ENCODE results near the gene RPTOR.

The RPTOR gene

DNA sequence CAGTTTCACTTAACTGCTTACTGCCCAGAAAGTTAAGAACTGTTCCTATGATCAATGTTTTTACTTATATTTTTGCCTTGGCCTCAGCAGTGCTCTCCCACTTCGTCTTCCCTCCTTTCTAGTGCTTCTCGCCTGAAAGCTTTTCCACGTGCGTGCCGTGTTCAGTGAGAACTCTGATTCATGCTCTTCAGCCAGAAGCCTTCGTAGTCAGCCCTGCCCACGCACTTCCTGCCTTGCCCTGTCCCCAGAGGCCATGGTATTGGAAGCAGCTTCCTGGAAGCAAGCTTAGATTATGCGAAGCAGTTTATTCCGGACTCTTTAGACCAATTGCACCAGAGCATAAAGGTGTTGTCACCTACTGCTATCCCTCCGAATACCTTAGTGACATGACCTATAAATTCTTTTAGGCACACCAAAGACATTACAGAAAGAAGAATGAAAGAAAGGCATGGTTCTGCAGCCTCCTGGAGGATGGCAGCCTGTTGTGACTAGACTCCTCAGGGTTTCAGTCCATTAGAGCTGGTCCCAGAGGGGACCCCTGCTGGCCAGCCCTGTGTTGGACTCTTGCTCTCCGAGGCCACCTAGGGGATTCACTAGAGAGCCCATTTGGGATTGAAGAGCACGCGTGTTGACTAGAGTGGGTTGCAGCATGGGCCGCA is 105.2 kb downstream of the RPTOR start:
- peak; percentile 83 for DNase-seq

DNA sequence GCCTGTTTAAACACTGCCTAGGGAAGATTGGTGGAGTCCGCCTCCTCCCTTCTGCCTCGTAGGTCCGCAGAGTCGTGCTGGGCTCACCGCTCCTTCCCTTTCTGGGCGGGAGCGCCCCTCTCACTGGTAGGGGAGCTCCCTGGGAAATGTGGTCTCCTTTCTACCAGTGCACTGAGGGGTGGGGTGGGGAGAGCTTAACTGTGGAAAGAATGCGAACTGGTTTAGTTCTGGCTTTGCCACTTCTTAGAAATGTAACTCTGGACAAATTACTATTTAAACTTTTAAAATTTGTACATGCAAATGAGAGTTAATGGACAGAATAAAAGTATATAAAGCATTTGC is 105.7 kb downstream of the RPTOR start:
- no peak for DNase-seq
- in situ Hi-C loops (cut with HindIII; ENCODE audit: low pct_ligation_motif_present, low pct_unique_long_range_greater_than_20kb, low sequenced_read_pairs), result no loop called here

More for the DNA sequence above, 105.2 kb downstream of the RPTOR start:
- in situ Hi-C loops (cut with HindIII; ENCODE audit: low pct_ligation_motif_present, low pct_unique_long_range_greater_than_20kb, low sequenced_read_pairs), result no loop called here

DNA sequence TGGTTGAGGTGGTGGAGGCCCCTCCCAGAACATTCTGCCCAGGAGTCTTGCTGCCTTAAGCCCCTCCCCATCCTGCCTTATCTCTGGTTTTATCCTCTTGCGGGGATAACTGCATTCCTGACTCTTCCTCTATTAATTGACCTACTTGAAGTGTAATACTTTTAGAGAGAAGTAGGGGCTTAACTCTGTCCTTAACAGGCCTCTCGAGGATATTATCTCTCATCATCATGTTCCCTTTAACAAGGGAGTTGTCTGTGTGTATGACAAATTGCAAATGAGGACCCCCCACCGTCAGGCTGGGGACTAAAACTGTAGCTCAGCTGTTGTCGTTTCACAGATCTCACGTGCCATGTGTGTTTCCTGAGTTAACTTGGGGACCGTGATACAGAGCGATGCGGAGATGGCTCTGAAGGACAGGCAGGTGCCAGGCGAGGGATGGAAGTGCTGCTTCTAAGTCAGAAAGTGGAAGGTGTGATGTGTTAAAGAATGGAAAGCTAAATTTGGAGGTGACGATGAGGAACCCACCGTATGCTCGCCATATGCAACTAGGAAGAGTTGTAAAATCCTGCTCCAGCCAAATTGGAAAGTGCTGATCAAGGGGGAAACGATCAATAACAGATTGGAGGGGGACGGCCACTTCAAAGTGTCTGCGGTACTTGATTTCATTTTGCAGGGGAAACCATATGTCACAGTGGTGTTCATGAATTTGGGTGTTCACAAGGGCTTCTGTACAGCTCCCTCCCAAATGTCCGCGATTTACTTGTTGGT is 106.3 kb downstream of the RPTOR start:
- no peak for DNase-seq
- in situ Hi-C loops (cut with HindIII; ENCODE audit: low pct_ligation_motif_present, low pct_unique_long_range_greater_than_20kb, low sequenced_read_pairs), result no loop called here

DNA sequence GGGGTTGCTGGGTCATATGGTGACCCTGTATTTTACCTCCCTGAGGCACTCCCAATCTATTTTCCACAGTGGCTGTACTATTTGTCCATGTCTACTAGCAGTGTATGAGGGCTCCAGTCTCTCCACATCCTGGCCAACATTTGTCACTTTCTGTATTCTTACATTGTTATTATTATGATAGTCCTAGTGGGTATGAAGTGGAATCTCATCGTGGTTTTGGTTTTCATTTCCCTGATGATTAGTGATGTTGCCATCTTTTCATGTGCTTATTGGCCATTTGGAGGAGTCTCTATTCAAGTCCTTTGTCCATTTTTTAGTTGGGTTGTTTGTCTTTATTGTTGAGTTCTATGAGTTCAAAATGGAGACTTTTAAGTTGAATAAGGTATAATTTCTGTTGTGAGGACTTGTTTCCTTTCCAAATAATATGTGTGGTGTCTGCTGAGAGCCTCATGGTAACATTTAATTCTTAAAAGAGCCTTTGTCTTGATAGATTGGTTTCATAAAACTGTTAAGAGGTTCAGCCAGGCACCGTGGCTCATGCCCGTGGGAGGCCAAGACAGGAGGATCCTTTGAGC is 108.2 kb downstream of the RPTOR start:
- no peak for DNase-seq
- in situ Hi-C loops (cut with HindIII; ENCODE audit: low pct_ligation_motif_present, low pct_unique_long_range_greater_than_20kb, low sequenced_read_pairs), result no loop called here

DNA sequence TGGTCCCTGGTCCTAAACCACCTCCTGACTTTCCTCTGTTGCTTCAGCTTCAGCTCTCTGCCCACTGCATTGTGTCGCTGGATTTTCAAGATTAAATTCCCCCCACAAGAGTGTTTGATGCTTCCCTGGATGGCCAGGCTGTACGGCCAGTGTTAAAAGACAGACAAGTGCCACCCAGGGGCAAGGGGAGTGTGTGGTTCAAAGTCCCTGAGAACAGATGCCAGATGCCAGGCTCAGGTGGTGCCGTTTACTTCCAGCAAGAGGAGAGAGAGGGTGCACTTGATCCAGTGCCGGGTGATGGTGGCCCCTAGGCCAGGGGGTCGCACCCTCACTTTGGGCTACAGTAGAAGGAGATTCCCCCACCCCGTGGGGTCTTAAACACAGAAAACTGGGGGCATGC is 109.2 kb downstream of the RPTOR start:
- in situ Hi-C loops (cut with HindIII; ENCODE audit: low pct_ligation_motif_present, low pct_unique_long_range_greater_than_20kb, low sequenced_read_pairs), result no loop called here

DNA sequence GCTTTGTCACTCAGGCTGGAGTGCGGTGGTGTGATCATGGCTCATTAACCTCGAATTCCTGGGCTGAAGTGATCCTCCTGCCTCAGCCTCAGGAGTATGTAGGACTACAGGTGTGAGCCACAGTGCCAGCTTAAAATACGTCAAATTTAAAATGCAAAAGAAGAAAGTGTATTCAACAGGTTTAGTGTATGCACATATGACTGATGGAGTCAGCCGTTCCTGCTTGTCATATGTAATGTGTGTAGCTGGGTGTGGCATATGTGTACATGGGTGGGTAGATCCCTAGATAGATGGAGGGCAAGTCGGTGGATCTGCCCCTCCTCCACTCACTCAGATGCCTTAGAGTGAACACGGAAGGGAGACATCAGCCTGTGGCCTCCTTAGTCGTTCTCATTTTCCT is 111.0 kb downstream of the RPTOR start:
- in situ Hi-C loops (cut with HindIII; ENCODE audit: low pct_ligation_motif_present, low pct_unique_long_range_greater_than_20kb, low sequenced_read_pairs), result no loop called here

More for the DNA sequence above, 109.2 kb downstream of the RPTOR start:
- DNase-seq, result no peak

DNA sequence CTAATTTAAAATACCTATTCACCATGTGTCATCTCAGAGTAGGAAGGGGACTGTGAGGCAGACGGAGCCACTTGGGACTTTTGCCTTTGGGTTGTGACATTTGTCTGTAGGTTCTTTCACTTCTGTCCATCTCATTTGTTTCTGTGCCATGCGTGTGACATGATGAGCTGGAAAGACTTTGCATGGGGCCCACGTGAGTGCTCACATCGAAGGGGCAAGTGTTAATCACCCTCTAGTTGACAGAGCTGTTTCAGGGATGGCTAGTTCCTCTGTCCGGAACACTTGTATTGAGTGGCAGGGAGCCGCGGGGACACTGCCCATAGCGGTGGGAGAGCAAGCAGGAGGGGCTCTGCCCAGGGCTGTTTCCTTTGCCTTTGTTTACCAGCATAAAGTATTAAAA is 112.0 kb downstream of the RPTOR start:
- no peak for DNase-seq
- in situ Hi-C loops (cut with HindIII; ENCODE audit: low pct_ligation_motif_present, low pct_unique_long_range_greater_than_20kb, low sequenced_read_pairs), result no loop called here

More for the DNA sequence above, 111.0 kb downstream of the RPTOR start:
- no peak for DNase-seq

DNA sequence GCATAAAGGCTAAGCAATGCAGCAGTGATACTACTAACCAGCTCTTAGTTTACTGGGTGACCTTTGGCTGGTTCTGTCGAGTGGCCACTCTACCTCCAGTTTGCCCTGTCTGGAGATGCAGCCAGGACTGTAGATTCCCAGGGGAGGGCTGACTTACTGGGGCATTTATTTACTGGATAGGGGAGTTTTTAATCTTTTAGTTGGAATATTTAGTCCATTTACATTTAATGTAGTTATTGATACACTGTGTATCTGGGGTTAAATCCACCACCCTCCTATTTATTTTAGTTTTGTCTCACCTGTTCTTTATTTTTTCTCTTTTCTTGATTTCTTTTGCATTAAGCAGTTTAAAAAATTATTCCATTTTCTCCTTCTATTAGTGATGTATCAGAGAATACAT is 112.9 kb downstream of the RPTOR start:
- in situ Hi-C loops (cut with HindIII; ENCODE audit: low pct_ligation_motif_present, low pct_unique_long_range_greater_than_20kb, low sequenced_read_pairs), result no loop called here
- no peak for DNase-seq

DNA sequence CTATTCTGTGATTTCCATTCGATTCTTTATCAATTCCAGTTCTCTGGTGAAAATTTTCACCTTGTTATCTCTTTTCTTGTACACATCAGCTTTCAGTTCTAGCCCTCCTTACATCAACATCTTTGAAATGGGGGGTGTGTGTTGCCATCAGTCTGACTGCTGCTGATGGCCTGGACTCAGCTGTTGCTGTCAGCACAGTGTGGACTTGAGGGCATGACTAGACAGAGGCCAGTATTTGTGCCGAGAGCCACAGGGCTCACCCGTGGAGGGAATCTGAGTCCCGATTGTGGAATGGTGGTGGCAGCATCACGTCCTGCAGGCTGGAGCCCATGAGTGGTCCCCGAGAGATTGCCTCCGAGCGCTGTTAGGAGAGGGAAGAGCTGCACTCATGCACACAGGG is 114.2 kb downstream of the RPTOR start:
- in situ Hi-C loops (cut with HindIII; ENCODE audit: low pct_ligation_motif_present, low pct_unique_long_range_greater_than_20kb, low sequenced_read_pairs), result no loop called here
- no peak for DNase-seq

DNA sequence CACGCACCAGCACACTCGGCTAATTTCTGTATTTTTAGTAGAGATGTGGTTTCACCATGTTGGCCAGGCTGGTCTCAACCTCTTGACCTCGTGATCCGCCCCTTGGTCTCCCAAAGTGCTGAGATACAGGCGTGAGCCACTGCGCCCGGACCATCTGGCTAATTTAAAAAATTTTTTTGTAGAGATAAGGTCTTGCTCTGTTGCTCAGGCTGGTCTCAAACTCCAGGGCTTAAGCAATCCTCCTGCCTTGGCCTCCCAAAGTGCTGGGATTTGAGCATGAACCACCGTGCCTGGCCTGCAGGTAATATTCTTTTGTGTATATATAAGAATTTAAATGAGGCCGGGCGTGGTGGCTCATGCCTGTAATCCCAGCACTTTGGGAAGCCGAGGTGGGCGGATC is 115.0 kb downstream of the RPTOR start:
- in situ Hi-C loops (cut with HindIII; ENCODE audit: low pct_ligation_motif_present, low pct_unique_long_range_greater_than_20kb, low sequenced_read_pairs), result no loop called here
- DNase-seq, result no peak

DNA sequence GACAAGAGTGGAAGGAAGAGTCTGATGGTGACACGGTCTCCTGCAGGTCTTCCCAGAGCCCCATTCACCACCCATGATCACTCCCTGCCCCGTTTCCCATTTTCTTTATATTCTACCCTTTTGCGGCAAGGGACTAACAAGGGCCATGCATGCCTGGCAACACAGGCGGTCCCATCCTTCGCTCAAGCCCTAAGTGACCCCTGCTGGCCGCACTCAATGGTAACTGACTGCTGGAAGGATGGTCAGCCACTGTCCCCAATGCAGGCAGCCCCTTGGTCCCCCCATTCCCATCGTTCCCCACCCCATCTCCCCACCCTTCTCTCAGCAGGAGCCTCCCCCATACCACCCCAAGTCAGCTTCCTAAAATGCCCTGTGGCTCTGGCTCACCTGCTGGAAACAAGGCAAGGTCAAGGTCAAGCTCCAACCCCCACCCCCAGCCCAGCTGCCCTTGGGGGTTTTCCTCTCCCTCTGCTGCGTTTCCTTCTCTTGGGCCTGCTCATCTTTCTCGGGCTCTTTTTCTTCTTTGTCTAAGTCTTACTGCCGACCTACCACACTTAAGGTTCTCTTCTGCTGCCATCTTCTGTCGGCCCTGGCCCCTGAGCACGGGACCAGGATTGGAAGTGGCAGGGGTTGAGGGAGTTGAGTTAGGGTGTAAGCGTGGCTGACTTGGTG is 116.0 kb downstream of the RPTOR start:
- no peak for DNase-seq
- in situ Hi-C loops (cut with HindIII; ENCODE audit: low pct_ligation_motif_present, low pct_unique_long_range_greater_than_20kb, low sequenced_read_pairs), result no loop called here

DNA sequence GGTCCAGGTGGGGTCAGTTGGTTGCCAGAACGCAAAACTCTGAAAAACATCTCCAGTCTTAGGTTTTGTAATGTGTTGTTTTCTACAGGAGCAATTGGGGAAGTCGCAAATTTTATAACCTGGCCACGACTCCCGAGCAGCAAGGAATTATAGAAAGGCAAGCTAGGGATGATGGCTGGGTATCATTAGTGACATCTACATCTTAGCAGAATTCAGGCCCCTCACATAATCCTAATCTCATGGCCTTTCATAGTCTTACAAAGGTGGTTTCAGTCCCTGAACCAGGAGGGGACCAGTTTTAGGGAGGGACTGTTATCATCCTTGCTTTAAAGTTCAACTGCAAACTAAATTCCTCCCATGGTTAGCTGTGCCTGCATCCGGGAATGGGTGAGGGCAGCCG is 117.9 kb downstream of the RPTOR start:
- DNase-seq, result no peak
- in situ Hi-C loops (cut with HindIII; ENCODE audit: low pct_ligation_motif_present, low pct_unique_long_range_greater_than_20kb, low sequenced_read_pairs), result no loop called here

DNA sequence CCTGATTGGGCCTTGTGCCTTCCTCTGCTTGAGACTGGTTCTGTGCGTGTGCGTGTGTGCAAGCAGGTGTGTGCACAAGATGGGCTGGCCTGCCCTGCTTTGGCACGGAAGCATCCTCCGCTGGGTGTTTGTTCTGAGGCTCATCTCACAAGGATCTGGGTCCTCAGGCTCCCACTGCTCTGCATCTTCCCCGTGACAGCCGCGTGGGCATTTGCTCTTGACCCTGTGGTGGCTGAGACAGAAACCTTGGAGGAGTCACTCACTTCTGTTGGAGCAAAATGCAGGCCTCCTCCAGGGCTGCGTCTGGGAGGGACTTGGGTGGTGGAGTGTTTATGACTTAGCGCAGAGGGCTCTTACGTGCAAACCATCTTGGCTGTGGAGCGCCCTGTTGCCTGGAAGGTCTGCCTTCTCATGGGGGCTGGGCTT is 119.2 kb downstream of the RPTOR start:
- DNase-seq, result no peak
- in situ Hi-C loops (cut with HindIII; ENCODE audit: low pct_ligation_motif_present, low pct_unique_long_range_greater_than_20kb, low sequenced_read_pairs), result no loop called here

DNA sequence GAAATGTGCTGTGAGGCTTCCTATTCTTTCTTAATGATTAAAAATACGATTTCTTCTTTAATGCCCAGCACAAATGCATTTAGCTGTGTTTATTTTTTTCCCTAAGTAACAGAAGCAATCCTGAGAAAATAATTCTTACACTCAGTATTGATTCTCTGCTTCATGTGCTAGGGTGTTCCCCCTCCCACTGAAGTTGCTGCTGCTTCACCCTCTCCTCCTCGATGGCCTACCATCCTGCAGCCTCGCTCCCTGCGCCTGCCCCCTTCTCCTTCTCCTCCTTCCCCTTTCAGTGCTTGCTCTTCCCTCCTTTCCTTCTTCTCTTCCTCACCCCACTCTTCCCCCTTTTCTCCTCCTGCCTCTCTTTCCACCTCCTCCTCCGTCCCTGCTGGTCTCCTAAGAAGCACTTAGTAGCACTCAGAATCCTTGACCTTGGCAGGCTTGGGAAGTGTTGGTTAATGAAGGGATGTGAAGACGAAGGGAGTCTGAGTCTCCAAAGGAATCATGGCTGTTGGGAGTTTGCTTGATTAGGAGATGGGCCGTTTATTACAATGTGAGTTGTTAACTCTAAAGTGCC is 119.7 kb downstream of the RPTOR start:
- in situ Hi-C loops (cut with HindIII; ENCODE audit: low pct_ligation_motif_present, low pct_unique_long_range_greater_than_20kb, low sequenced_read_pairs), result no loop called here
- no peak for DNase-seq

DNA sequence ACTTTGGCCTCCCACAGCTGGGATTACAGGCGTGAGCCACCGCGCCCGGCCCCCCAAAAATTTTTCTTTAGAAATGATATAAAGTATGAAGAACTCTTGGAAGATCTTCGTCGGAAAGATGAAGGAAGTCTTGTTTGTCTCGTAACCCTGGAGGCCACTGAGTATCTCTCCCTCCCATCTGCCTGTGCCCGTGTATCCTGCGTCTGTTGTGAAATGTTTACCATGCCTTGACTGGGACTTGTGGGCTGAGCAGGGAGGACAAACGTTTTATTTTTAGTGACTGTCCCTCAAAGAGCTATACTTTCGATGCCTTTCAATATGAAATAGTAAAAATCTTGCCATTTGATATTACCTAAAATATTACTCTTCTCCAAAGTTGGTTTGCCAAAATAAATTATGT is 121.2 kb downstream of the RPTOR start:
- in situ Hi-C loops (cut with HindIII; ENCODE audit: low pct_ligation_motif_present, low pct_unique_long_range_greater_than_20kb, low sequenced_read_pairs), result no loop called here
- no peak for DNase-seq

DNA sequence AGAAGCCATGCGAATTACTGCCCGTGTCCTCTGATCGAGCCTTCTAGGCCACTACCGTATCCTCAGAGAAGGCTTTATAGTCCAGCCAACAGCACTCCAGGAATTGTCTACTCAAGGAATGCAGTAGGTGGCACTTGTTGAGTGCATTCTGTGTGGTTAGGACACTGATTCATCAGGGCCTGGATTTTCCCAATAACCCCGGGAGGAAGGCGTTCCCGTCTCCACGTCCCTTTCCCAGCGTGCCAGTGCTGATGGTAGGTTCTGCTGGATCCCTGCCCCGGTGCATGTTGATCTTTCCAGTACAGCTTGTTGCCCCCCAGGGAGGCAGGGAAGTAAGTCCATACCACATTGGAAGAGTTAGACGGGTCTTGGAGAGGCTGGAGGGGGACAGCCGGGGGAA is 122.2 kb downstream of the RPTOR start:
- in situ Hi-C loops (cut with HindIII; ENCODE audit: low pct_ligation_motif_present, low pct_unique_long_range_greater_than_20kb, low sequenced_read_pairs), result no loop called here
- DNase-seq, result no peak

DNA sequence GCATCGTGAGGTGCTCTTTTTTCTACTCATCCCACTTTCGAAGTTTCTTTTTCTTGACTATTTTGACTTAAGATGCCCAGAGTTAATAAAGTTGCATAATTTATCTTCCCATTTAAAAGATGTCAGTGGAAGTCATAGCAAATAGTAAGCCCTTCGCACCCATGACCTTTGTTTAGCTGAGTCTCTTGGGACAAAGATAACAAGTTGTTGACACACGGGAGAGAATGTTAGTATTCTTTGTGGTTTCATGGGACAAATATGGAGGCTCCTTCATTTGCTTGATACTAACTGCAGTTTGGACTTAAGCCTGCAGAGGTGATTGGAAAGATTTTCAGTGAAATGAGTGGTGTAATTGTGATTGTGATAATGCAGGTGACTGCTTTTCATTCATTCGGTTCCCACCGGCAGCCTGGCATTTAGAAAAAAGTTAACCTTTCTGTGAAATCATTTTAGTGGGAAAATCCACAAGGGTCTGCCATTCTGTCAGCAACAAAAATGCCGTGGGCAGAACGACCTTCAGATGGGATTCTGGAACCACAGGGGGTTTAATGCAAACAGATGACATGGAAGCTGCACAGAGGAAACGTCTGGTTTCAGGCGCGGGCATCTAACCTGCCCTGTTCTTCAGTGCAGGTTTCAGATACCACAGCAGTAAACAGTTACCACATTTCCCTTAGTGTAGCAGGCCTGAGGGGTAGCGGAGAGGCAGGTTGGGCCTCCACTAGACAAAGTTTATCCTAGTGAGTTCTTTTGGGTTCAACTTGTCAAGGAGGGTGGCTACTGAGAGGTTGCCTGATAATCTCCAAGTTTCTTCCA is 123.0 kb downstream of the RPTOR start:
- in situ Hi-C loops (cut with HindIII; ENCODE audit: low pct_ligation_motif_present, low pct_unique_long_range_greater_than_20kb, low sequenced_read_pairs), result no loop called here

DNA sequence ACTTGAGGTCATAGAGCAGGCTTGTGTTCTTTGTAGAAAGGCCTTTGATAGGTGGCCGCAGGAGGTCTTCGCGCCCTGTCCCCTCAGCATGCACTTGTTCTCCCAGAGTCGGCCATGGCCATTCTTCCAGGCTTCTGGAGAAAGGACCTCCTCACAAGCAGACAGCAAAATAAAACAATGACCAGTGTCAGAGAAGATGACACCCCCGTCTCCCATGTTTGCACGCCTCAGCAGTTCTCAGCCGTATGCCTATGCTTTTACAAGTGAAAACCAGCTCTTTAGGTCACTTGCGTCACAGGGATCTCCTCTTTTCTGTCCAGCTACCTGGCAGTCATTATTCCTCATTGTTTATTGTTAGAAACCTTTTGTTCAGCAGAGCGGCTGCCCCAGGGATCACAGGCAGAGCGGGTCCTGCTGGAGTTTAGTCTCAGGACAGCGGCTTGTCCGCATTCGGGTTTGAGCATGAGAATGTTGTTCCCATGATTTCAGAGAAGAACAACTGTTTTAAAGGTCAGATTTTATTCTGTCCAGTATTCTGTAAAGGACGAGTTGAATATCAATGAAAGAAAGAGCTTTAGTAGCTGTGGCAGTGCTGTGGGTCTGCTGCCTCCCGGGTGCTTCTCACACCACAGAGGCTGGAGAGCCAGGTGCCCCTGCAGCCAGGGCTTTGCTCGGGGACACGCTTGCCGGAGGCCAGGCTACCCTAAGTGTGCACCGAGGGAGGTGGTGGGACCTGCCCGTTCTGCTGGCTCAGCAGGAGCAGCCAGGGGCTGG is 123.9 kb downstream of the RPTOR start:
- in situ Hi-C loops (cut with HindIII; ENCODE audit: low pct_ligation_motif_present, low pct_unique_long_range_greater_than_20kb, low sequenced_read_pairs), result no loop called here
- no peak for DNase-seq

More for the DNA sequence above, 123.0 kb downstream of the RPTOR start:
- no peak for DNase-seq

Measured in ACHN (cell line).